Frontal cortex (tissue), 4 donors: ENCODE measurements around the gene SLC22A23. TPM values are rescaled to one million over a fixed set of nuclear protein-coding genes. Genes with fewer than 3 reads are reported as not detected.
A peak's percentile ranks its signal among the peaks of the same experiment; 100 is the strongest.

Source experiments
- DNase-seq, 2 donors: peaks; one replicate each; pipeline ENCODE4 v3.0.0; 2012; ENCODE audit warnings: low spot score in 2 of 2
- FAIRE-seq: peaks from 2 replicates; lab custom pipeline; 2012; peaks lifted over from hg19 to GRCh38; lab: Jason Lieb, UNC
- total RNA-seq: library from RNA; depleted of rRNA; stranded (reverse); fragments of >200 nt; gene quantifications from one replicate; pipeline ENCODE4 v1.2.3, GENCODE V29; 2014
- donor health status: control.
- donor health status: control.
- donor health status: control.

The SLC22A23 gene
- total RNA-seq, 1 donor from 2014 or later, result 22.8 TPM

DNA sequence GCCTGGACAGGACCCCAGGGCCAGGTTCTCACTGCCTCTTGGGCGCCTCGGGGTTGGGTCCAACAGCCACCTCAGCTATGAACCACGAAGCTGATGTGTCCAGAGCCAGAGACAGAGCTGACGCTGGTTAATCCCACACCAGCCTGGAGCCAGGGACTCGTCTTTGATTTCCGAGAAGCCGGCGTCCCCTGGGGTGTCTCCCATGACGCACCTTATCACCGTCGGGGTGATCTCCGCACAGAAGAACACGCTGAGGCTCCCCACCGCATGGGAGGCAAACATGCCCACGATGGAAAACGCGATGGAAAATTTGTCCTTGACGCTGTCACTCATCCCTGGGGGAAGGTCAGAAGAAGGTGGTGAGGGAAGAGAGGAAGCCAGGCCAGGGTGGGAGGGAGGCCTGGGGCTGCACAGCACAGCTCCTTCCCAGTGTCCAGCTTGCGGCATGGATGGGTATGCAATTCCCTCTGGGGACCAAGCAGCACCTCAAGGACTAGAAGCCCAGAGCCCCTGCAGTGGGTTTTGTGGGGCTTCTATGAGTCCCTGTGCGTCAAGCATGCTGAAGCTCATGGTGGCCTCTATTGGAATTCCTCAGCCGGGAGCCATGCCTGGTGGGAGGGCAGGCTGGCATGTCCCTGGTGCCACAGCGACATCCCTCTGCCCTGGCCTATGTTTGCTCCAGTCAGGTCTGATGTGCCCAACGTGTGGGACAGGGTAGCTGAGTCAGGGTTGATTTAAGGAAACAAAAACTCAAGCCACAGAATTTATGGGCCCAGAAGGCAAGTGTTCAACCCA lies 173.0 kb downstream of the SLC22A23 start:
- no peak for DNase-seq

DNA sequence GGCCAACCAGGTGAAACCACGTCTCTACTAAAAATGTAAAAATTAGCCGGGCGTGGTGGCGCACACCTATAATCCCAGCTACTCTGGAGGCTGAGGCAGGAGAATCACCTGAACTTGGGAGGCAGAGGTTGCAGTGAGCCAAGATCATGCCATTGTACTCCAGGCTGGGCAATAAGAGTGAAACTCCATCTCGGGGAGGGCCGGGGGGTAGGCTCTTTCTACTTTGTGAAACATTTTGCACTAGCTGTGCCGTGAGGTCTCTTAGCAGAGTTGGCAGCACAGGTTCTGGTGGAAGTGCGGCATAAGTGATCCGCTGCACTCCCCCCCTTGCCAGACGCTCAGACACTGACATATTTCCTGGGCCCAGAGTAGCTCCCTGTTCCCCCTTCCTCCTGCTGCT lies 173.6 kb downstream of the SLC22A23 start:
- DNase-seq (no peak), FAIRE-seq (no peak)

More for the DNA sequence above, 173.0 kb downstream of the SLC22A23 start:
- no peak for FAIRE-seq

DNA sequence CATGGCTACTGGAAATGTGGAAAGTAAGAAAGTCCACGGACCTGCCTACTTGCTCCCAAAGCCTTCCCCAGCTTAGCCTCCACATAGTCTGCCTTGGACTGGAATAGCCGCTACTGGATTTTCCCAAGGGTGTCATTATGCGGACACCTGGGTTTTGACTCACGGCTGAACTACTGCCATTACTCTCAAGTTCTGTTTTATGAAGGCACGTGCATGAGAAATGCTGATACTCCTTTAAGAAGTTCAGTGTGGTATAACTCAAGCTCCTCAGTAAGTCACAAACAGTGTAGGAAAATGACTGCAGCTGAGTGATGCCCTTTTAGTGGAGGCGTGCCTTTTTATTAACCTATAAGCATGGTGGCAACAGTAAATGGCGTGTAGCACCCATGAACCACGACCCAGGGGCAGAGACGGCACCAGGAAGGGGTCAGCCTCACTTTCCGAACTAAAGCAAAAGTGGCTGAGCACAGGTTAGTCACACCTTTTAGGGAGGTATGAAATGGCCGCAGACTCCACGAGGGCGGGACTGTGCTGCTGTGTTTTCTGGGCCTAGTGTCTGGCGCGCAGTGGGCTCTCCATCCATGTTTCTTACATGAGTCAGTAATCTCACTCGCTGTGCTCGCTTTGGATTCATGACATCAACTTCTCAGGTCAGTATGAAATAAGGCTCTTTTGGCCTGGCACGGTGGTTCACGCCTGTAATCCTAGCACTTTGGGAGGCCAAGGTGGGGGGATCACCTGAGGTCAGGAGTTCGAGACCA lies 174.2 kb downstream of the SLC22A23 start:
- DNase-seq (no peak), FAIRE-seq (no peak)

DNA sequence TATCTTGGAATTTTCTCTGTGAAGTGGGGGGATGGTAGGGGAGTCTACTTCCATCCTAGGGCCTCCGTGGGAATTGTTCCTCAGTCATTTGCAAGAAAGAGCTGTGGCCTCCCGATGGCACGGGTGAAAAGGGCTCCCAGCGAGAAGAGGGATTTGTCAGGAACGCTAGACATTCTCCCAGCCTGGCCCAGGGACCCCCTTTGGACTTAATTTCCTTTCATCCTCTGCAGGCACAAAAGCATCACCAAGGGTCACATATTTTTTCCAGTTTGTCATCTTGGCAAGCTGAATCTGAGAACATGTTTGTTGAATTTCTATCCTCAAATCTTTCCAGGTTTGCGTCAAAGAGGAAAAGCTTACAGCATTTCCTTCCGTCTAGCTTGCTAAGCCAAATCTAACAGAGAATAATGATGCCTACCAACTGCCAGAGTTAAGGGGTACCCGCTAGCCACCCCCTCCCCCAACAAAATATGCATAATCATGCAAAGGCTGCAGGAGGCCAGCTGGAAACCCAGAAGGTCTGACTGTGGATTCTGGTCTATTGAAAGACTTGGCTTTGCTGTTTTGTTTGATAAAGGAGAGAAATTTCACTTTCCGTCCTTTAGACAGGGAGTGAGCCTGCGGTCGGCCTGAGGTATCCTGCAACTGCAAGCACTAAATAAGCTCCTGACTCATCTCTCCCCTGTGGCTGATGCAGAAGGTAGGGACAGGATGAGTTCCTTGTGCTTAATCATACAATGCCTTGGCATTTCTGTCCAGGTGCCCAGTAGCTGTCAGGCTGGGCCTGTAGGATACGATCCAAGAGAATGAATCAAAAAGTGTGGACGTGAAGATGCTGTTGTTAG lies 175.0 kb downstream of the SLC22A23 start:
- DNase-seq, result peak in 1 of 2 donors; percentile 48
- FAIRE-seq, result no peak

DNA sequence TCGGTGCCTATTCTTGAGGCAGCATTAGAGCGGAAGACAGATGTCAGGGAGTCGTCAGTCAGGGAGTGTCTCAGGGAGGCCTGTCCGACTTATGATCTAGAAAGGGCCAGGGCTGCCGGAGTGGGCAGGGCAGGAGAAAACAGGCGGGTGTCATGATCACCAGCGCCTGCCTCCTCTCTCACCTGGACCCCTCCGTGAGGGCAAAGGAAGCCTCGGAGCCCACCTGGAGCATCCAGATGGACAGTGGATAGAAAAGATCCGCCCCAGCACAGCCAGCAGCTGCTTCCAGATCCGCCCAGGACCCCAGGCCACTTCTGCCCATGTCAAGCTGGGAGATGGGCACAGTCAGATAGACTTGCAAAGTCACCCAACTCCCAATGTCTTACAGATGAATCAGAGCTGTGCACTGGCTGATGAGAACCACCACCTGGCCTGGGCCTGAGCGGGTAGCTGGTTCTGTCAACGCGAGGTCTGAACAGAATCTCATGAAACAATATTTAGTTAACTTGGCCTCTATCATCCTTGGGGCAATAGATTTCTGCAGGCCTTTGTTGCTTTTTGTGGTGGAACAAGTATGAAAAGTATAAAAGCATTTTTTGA lies 175.9 kb downstream of the SLC22A23 start:
- DNase-seq (no peak), FAIRE-seq (no peak)

DNA sequence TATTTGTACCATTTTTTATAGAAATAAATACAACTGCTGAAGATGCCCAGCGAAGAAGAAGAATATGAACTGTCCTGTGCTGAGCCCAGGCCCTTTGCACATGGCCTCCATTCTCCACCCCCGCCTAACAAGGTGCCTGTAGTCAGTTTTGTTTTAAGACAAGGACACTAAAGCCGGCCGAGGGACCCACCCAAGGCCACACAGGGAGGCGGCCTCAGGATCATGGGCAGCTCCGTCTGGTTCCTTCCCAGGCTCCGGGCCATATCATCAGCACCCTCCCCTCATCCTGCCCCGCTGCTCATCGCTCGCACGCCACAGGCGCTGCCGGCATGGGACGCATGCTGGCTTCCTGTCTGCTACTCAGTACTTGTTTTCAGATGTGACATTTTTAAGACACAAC lies 176.8 kb downstream of the SLC22A23 start:
- FAIRE-seq (no peak), DNase-seq (no peak)

DNA sequence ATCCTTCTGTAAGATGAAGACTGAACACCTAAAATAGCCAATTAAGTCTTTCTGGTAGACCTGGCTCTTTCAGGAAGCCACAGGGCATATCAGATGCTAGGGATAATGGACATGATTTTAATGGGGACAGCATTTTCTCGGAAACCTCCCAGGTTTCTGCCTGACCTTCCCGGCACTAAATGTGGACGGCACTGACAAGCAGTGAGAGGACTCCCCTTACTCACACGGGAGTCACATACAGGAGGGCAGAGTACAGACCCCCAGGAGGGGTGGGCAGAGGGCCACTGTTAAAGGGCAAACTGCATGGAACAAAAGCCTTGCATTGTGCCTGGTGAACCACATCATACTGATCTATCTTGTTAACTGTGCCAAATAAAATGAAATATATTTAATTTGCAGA lies 178.2 kb downstream of the SLC22A23 start:
- FAIRE-seq (no peak), DNase-seq (no peak)

DNA sequence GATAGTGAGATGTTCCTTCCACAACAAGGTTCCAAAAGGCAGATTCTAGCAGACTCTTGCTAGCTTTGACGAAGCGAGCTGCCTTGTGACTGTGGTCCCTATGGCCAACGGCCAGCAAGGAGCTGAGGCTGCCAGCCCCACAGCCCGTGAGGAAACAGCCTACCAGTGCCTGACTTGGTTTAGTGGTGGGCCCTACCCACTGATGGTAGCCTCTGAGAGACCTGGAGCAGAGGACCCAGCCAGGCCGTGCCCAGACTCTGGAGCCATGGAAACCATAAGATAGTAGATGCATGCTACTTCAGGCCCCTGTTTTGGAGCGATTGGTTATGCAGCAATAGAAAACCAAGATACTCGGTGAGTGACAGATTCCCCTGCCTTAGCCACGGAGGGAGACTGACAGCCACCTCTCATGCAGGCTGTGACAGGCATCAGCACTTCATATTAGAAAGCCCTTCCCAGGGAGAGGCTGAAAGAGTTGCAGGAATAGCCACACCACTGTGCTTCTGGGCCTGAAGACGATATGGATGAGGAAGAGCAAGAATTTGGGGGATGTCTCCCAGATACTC lies 178.9 kb downstream of the SLC22A23 start:
- FAIRE-seq (no peak), DNase-seq (no peak)

DNA sequence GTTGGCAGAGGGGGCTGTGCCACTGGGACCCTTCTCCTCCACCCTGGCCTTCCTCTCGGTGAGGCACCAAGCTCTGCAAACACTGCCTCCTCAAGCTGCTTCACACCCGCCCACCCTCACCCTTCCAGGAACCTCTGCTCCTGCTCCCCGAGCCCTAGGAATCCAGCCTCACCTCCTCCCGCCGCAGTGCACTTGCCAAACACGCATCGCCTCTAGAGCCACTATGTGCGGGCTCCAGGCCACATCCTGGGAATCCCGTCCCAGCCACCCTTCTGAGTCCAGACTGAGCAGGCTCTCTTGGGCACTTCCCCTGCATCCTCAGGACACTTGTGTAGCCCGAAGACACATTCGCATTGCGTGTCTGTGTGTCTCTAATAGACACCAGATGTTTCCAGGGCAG lies 179.6 kb downstream of the SLC22A23 start:
- FAIRE-seq, result no peak
- no peak for DNase-seq

DNA sequence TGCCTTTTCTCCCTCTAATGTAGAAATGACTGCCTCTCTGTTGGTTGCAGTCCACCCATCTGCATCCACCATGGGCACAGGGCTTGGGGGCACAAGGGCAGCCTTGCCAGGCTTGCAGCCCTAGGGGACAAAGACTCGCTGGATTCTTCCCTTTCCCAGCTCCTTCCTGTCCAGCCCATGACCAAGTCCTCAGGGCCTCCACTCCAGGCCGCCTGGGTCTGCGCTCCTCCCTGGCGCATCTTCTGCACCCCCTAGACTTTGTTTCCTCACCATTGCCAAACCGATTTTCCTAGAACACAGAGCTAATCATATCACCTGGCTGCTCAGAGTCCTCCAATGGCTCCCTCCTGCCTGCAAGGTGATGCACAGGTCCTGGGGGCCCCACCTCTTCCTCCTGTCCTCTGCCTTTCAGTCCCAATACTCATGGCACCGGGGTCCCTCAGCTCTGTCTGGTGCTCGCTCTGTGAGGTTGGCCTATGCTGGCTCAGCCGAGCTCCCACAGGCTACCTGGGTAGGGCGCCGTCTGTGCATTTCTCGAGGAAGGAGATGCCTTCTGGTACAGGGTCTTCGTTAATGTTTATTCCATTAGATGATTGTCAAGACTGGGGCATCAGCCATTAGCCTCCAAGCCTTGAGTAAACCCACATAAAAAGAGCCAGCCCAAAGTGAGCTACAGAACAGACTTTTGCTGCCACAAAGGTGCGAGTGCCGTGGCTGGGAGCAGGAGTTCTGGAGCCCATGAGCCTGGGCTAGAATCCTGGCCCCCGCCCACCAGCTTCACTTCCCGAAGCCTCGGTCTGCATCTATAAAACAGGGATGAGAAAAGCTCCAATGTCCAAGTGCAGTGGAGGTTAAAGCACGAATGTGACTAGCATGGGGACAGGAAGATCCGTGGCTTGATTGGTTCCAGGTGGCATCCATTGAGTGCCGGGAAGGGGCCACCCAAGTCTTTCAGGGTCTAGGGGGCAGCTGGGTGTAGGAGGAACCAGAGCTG lies 180.4 kb downstream of the SLC22A23 start:
- no peak for FAIRE-seq
- DNase-seq, result no peak

DNA sequence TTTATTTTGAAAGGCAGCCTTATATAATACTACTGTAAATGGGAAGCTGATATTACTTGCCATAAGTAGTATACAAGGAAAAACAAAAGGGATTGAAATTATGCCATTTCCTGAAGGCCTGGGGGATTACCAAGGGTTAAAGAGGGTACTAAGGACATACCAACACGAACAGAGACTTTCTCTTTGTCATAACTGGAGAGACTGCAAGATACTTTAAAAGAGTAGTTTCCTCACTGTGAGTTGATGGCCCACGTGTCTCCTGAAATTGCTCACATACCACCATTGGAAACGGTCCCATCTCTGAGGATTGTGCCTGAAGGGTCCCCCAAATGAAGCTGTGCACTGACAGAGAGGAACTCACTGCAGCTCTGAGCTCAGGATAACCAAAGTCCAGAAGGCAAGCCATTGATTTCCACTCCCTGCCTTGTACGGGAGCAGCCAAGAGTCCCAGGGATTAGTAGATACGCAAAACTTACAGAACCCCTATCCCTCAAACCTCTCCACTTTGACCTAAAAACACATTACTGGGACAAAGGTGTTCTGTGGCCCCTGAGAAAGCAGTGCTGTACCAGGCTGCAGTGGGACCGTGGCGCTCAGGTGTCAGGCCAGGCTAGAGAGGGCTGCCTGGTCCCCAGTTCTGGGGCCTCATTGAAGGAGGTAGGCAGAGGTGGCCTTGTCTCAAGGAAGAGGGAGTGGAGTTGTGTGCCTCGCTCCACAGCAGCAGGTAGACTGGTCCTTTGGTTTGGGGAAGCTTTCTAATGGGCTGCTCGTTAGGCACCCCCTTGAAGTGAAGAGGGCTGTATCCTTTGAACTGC lies 182.9 kb downstream of the SLC22A23 start:
- DNase-seq, result no peak
- FAIRE-seq, result no peak

DNA sequence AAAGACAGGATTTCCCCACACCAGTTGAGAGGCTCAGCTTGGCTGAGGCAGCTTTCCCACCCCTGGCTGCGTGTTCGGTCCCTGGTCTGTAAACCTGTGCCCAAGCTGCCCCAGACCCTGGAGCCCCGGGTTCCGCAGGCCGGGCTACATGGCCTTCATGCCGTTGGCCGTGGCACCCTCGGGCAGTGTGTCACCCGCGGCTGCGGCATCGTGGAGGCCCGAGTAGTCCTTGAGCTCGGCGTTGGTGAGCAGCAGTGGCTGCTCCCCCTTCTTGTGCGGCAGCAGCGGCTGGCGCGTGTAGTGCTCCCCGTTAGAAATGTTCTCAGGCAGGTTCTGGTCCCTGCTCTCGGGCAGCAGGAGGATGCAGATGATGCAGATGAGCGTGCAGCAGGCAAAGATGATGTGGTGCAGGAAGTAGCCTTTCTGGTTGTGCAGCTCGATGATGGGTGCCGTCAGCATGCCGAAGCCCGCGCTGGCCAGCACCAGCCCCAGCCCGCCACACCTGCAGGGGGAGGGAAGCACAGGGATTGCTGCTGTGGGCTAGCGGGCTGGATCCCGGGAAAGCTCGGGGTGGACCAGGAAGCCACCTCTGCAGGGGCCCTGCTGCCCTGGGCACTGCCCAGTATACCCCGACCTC lies 183.8 kb downstream of the SLC22A23 start:
- no peak for DNase-seq
- FAIRE-seq, result no peak

DNA sequence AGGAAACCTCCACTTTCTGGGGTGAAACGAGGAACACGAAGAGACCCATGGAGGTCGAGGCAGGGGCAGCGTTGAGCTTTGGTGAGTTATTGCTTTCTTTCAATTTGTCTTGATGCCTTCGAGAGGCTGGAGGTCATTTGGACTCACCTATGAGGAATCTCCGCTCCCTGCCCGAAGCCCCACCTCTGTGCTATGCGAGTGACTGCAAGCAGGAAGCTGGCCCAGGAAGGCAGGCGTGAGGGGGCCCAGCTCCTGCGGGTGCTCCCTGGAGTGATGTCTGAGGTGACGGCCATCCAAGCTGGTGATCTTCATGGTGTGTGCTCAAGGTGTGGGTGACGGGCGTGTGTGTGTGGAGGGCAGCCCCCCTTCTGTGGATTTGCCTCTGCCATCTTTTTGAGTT lies 185.1 kb downstream of the SLC22A23 start:
- FAIRE-seq (no peak), DNase-seq (no peak)

DNA sequence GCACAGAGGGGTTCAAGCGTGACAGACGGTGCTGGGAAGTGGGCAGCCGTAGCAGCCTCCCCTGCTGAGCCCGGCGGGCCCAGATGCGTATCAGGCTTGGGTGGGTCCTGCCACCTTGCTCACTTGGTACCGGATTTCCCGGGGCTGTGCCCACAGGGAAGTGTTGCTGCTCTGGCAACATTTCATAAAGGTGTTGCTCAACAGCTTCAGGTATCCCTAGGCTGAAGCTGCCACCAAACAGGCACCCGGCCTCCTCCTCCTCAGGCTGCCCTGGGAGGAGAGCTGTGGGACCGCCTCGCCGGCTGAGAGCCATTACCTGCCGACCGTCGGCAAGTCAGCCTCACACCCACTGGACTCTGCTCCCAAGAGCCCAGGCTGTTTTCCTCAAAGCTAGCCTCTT lies 186.6 kb downstream of the SLC22A23 start:
- FAIRE-seq, result no peak
- no peak for DNase-seq

DNA sequence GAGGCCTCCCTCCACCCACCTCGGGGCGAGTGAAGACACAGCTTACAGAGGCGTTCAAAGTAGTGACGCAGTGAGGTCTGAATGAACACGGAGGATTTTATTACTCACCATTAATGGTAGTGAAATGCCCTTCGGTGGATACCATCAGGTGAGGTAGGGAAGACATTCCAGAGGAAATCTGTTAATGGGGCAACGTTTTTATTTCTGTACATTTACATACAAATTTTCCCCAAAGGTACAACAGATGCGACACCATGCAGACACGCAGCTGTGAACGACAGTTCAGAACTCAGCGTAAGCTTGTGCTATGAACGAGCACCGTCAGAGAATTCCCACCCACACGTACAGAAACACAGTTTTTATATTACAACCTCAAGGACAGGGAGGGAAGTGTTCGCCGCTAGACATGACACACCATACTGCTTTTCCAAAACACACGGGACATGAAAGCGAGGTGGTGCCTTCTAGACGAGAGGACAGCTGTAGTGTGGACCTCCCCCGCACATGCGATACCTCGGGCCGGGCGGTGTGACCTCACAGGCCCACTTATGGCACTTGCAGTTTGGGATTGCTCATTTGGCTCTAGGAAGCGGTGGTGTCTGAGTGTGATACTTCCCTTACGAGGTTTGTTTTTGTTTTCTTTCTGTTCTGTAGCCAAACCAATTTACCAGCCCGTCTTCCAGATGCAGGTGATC lies 187.4 kb downstream of the SLC22A23 start:
- FAIRE-seq, result no peak
- no peak for DNase-seq

DNA sequence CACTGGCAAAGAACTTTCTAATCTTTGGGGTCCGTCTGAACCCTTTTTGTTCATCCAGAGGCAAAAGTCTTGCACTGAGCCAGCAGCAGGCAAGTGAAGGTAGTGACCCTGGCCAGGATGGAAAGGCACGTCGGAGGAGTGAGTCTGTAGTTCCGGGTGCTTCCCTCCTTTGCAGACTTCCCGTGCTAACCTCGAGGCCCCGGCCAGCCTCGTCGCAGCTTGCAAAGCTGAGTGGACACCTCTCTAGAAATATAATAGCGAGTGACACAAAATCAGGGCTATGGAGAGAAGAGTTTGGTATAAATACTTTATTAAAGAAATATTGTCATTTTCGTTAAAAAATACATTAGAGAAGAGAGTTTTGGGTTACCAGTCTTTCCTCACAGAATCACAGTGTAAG lies 188.2 kb downstream of the SLC22A23 start:
- DNase-seq (no peak), FAIRE-seq (no peak)

DNA sequence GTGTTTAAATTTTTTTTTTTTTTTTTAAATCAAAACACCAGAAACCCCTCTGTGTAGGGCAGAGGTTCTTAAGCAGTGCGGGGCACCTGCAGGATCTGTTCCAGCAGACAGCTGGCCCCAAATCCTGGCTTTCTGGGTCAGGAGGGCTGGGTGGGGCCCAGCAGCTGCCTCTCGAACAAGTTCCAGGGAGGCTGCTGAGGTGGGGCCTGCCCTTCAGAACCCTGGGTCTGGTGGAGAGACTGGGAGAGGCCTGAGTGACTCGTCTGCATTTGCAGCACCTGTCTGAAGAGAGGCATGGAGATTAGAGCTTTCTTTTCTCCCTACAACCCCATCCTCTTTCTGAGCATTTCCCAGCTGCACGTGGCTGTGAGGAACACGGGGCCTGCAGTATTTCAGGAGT lies 189.7 kb downstream of the SLC22A23 start:
- no peak for DNase-seq
- no peak for FAIRE-seq
